Neural crest cell (in vitro differentiated cells): ENCODE measurements around the gene EEF1AKMT4. TPM values are rescaled to one million over a fixed set of nuclear protein-coding genes. Genes with fewer than 3 reads are reported as not detected.

Experiments used
- DNase-seq: peaks from one replicate; pipeline ENCODE4 v3.0.0; 2021; ENCODE audit warnings: low read depth, mixed read lengths, low spot score
- H3K27ac Mint-ChIP-seq: one replicate; pipeline ENCODE4 v1.8.0; 2021; ENCODE audit warnings: mild to moderate bottlenecking, mixed read lengths; ENCODE audit not compliant: unreplicated experiment
- H3K27me3 Mint-ChIP-seq: 2 replicates; pipeline ENCODE4 v1.8.0; 2021; ENCODE audit warnings: low read depth, mild to moderate bottlenecking, mixed read lengths
- H3K36me3 Mint-ChIP-seq: 2 replicates; pipeline ENCODE4 v1.8.0; 2021; ENCODE audit warnings: low read depth, mild to moderate bottlenecking, mixed read lengths
- H3K4me1 Mint-ChIP-seq: 2 replicates; pipeline ENCODE4 v1.8.0; 2021; ENCODE audit warnings: mixed read lengths
- H3K4me3 Mint-ChIP-seq: one replicate; pipeline ENCODE4 v1.8.0; 2021; ENCODE audit warnings: mild to moderate bottlenecking, mixed read lengths
- H3K9me3 Mint-ChIP-seq: 2 replicates; pipeline ENCODE4 v1.8.0; 2021; ENCODE audit warnings: mixed read lengths
- microRNA-seq: library from miRNA; unstranded; fragments of <30 nt; microRNA quantifications from one replicate; pipeline ENCODE4, GENCODE V29; 2020
- total RNA-seq: library from RNA; stranded (reverse); gene quantifications from 2 replicates; pipeline ENCODE4 v1.2.1, GENCODE V29; 2021
- TF ChIP-seq, protein P1 (sequence below): fragments of 200-600 bp; sonication (generic); conservative IDR thresholded peaks from 2 replicates; pipeline ENCODE4 v1.5.0; 2021; ENCODE audit warnings: antibody characterized with exemption, mild to moderate bottlenecking

Gene EEF1AKMT4
- total RNA-seq, 1 donor from 2014 or later: 3.4 TPM

DNA sequence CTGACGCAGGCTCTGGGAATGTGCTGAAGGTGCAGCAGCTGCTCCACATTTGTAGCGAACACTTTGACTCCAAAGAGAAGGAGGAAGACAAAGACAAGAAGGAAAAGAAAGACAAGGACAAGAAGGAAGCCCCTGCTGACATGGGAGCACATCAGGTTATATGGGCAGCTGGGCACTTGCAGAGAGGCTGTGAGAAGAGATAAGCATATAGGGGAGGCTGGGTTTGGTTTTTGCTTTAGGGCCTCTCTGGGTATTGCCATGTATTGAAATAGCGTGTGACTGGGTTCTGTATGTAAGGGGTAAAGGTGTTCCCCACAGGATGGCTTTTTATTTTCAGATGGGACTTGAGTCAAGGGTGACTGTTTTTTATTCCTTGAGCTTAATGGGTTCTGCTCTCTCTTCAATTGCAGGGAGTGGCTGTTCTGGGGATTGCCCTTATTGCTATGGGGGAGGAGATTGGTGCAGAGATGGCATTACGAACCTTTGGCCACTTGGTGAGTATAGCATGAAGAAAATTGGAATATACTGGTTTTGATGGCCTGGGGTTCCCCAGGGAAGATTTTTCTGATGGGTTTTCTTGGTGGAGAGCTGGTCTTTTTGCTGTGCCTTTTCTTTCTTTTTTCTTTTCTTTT is 57.0 kb downstream of the EEF1AKMT4 start:
- Mint-ChIP-seq H3K9me3 (no peaks in the 10 kb centered on the region), H3K27ac (no peak overlapping the region), H3K4me1 (no peaks in the 10 kb centered on the region), H3K36me3 (peaks cover 37% of the 10 kb centered on the region), H3K27me3 (no peaks in the 10 kb centered on the region), H3K4me3 (no peak overlapping the region)
- no peak for DNase-seq
- TF ChIP-seq, protein P1, sequence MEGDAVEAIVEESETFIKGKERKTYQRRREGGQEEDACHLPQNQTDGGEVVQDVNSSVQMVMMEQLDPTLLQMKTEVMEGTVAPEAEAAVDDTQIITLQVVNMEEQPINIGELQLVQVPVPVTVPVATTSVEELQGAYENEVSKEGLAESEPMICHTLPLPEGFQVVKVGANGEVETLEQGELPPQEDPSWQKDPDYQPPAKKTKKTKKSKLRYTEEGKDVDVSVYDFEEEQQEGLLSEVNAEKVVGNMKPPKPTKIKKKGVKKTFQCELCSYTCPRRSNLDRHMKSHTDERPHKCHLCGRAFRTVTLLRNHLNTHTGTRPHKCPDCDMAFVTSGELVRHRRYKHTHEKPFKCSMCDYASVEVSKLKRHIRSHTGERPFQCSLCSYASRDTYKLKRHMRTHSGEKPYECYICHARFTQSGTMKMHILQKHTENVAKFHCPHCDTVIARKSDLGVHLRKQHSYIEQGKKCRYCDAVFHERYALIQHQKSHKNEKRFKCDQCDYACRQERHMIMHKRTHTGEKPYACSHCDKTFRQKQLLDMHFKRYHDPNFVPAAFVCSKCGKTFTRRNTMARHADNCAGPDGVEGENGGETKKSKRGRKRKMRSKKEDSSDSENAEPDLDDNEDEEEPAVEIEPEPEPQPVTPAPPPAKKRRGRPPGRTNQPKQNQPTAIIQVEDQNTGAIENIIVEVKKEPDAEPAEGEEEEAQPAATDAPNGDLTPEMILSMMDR: no peak

DNA sequence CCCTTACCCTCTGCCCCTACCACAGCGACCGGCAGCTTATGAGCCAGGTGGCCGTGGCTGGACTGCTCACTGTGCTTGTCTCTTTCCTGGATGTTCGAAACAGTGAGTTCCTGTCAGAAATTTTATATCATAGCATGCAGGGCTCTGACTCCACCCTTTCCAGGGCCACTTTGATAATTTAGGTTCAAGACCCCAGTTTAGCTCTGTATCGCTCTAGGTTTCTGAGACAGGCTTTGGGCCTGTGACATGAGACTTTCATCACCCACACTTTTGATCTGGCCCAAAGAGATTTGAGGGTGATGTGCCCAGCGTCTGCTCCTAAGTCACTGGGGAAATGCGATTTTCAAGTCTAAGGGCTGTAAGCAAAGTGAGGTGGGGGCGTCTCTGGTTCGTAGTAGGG is 58.4 kb downstream of the EEF1AKMT4 start:
- no peaks in the 10 kb centered on the region for H3K9me3 Mint-ChIP-seq
- DNase-seq: no peak
- no peaks in the 10 kb centered on the region for H3K27me3 Mint-ChIP-seq
- no peak overlapping the region for H3K4me3 Mint-ChIP-seq
- peaks cover 28% of the 10 kb centered on the region for H3K36me3 Mint-ChIP-seq
- no peak overlapping the region for H3K27ac Mint-ChIP-seq
- H3K4me1 Mint-ChIP-seq: no peaks in the 10 kb centered on the region
- TF ChIP-seq, protein P1: no peak

Small RNA genes lying within 50 kb of the gene (microRNA-seq; reads per million reads assigned to microRNA genes)
- gene MIR1224: 7.7 reads per million, percentile 11 among the genes with 10 or more reads in this experiment

Other genes starting within 250 kb of the EEF1AKMT4 start
- 47.3 and 50.9 TPM in 2 replicates for gene ABCC5, start 231.8 kb upstream of the EEF1AKMT4 start, total RNA-seq
- gene HTR3D, start 217.9 kb upstream of the EEF1AKMT4 start, total RNA-seq: not detected in 2 replicates
- not detected in 2 replicates for gene HTR3C, start 196.6 kb upstream of the EEF1AKMT4 start, total RNA-seq
- gene HTR3E, start 152.6 kb upstream of the EEF1AKMT4 start, total RNA-seq: not detected in 2 replicates
- 54.8 and 57.7 TPM in 2 replicates for gene EIF2B5, start 114.3 kb upstream of the EEF1AKMT4 start, total RNA-seq
- 90.9 and 93.8 TPM in 2 replicates for gene DVL3, start 94.3 kb upstream of the EEF1AKMT4 start, total RNA-seq
- gene AP2M1, start 74.8 kb upstream of the EEF1AKMT4 start, total RNA-seq: 271 and 289 TPM in 2 replicates
- 63.9 and 67.3 TPM in 2 replicates for gene ABCF3, start 63.5 kb upstream of the EEF1AKMT4 start, total RNA-seq
- 0.36 and 0.56 TPM in 2 replicates for gene VWA5B2, start 20.1 kb upstream of the EEF1AKMT4 start, total RNA-seq
- 32.0 and 35.5 TPM in 2 replicates for gene ALG3, start 710 bp upstream of the EEF1AKMT4 start, total RNA-seq
- 4.7 and 5.6 TPM in 2 replicates for gene CAMK2N2, start 11.9 kb downstream of the EEF1AKMT4 start, total RNA-seq
- gene ECE2, start 26.4 kb downstream of the EEF1AKMT4 start, total RNA-seq: not detected in 2 replicates
- 359 and 378 TPM in 2 replicates for gene PSMD2, start 49.6 kb downstream of the EEF1AKMT4 start, total RNA-seq
- 520 and 529 TPM in 2 replicates for gene EIF4G1, start 64.9 kb downstream of the EEF1AKMT4 start, total RNA-seq
- gene FAM131A, start 87.9 kb downstream of the EEF1AKMT4 start, total RNA-seq: 17.4 and 19.7 TPM in 2 replicates
- 23.6 and 27.8 TPM in 2 replicates for gene CLCN2, start 111.9 kb downstream of the EEF1AKMT4 start, total RNA-seq
- gene POLR2H, start 112.0 kb downstream of the EEF1AKMT4 start, total RNA-seq: 94.5 and 98.9 TPM in 2 replicates
- gene THPO, start 128.5 kb downstream of the EEF1AKMT4 start, total RNA-seq: 0.55 and 0.98 TPM in 2 replicates
- gene CHRD, start 130.4 kb downstream of the EEF1AKMT4 start, total RNA-seq: 3.2 and 4.0 TPM in 2 replicates